ENCODE data around the gene JARID2. TPM values are rescaled to one million over a fixed set of nuclear protein-coding genes. Genes with fewer than 3 reads are reported as not detected.

The JARID2 gene
- polyA plus RNA-seq, 1 donor: 13.3 TPM

DNA sequence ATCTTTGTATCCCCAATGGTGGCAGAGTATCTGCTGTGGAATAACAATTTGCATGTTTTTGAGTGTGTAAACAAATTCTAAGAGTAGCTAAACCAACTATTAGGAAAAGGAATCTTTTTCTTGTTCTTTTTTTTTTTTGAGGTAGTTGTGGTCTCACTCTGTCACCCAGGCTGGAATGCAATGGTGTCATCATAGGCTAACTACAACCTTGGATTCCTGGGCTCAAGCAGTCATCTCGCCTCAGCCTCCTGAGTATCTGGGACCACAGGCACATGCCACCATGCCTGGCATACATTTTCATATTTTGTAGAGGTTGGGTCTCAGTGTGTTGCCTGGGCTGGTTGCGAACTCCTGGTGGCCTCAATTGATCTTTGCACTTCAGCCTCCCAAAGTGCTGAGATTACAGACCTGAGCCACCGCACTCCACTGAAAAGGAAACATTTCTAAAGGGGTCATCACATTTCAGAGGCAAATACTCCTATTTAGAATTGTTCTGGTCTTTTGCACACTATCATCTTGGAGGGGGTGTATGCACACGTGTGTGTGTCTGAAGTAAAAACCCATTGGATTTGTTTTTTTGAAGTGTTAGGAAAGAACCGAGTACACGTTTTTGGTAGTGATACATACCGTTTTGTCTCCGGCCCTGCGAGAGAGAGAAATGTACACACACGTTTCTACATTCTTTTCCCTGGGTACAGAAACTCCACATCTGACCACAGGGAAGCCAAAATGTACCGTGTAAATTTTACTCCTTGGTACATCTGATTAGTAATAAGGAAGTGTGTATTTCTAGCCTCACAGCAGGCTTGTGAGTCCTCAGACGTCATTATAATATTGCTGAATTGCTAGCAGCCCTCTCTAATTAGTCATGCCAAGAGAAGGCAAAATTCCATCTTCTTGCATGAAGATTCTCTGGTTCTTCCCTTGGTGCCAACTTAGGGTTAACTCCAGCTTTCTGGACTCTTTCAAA is 183.6 kb downstream of the JARID2 start:
- DNase-seq: no peak
- Histone ChIP-seq H3K27ac (ENCODE audit: low read length) (no peak overlapping the region), H3K4me3 (ENCODE audit: low read length) (no peak overlapping the region), H3K36me3 (ENCODE audit: control insufficient read depth, insufficient read depth, low read length) (no peaks in the 10 kb centered on the region), H3K27me3 (ENCODE audit: control insufficient read depth, insufficient read depth, low read length) (no peaks in the 10 kb centered on the region), H3K4me1 (ENCODE audit: control insufficient read depth, insufficient read depth, low read length) (peaks cover 13% of the 10 kb centered on the region), H3K9me3 (ENCODE audit: control insufficient read depth, low read depth, low read length) (no peaks in the 10 kb centered on the region)
- 60% methylated on average over 1 of the region's 12 CpGs for WGBS (ENCODE audit: insufficient coverage, low lambda C conversion rate)

DNA sequence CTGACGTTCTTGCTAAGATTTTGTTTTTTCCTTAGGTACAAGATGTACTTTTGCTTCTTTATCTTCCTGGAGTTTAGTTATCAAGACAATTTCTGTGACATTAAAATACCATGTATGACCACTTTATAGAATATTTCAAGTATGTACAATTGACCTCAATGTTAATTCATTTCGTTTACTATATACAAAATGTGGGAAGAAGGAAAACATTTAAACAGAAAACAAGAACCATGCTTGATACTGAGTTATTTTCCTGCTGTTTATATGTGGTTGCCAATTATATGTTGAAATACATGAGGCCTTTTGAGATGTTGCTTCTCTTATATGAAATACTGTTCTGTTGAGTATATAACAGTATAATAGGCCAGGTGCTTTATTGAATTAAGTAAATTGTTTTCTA is 184.3 kb downstream of the JARID2 start:
- Histone ChIP-seq H3K27me3 (ENCODE audit: control insufficient read depth, insufficient read depth, low read length) (no peaks in the 10 kb centered on the region), H3K27ac (ENCODE audit: low read length) (no peak overlapping the region), H3K4me3 (ENCODE audit: low read length) (no peak overlapping the region), H3K36me3 (ENCODE audit: control insufficient read depth, insufficient read depth, low read length) (no peaks in the 10 kb centered on the region), H3K4me1 (ENCODE audit: control insufficient read depth, insufficient read depth, low read length) (peaks cover 13% of the 10 kb centered on the region), H3K9me3 (ENCODE audit: control insufficient read depth, low read depth, low read length) (no peaks in the 10 kb centered on the region)
- no CpG with 5 or more reads among the region's 2 CpGs for WGBS (ENCODE audit: insufficient coverage, low lambda C conversion rate)
- no peak for DNase-seq

DNA sequence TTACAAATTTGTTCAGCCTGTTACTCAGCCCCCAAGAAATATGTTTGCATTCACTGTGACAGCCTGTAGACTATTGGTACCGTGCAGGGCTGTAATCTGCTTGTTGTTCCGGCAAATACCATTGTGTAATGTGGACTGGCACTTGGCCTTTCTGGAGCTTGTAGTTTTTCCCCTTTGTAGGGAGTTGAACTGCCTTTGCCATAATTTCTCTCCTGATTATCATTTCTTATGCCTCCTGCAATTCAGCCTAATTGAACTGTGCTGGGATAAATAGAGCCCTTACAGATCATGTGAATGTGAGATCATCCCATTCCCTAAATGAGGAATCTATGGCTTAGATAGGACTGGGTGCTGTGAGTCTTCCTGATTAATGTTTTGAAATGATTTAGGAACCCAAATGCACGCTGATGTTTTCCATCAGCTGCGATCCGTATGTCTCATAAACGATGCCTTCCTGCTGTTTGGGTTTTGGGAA is 185.1 kb downstream of the JARID2 start:
- H3K27ac ChIP-seq (ENCODE audit: low read length): peak overlapping the region; percentile 14
- H3K27me3 ChIP-seq (ENCODE audit: control insufficient read depth, insufficient read depth, low read length): no peaks in the 10 kb centered on the region
- no peak overlapping the region for H3K4me3 ChIP-seq (ENCODE audit: low read length)
- no peaks in the 10 kb centered on the region for H3K36me3 ChIP-seq (ENCODE audit: control insufficient read depth, insufficient read depth, low read length)
- no CpG with 5 or more reads among the region's 6 CpGs for WGBS (ENCODE audit: insufficient coverage, low lambda C conversion rate)
- peaks cover 13% of the 10 kb centered on the region for H3K4me1 ChIP-seq (ENCODE audit: control insufficient read depth, insufficient read depth, low read length)
- no peaks in the 10 kb centered on the region for H3K9me3 ChIP-seq (ENCODE audit: control insufficient read depth, low read depth, low read length)
- no peak for DNase-seq

DNA sequence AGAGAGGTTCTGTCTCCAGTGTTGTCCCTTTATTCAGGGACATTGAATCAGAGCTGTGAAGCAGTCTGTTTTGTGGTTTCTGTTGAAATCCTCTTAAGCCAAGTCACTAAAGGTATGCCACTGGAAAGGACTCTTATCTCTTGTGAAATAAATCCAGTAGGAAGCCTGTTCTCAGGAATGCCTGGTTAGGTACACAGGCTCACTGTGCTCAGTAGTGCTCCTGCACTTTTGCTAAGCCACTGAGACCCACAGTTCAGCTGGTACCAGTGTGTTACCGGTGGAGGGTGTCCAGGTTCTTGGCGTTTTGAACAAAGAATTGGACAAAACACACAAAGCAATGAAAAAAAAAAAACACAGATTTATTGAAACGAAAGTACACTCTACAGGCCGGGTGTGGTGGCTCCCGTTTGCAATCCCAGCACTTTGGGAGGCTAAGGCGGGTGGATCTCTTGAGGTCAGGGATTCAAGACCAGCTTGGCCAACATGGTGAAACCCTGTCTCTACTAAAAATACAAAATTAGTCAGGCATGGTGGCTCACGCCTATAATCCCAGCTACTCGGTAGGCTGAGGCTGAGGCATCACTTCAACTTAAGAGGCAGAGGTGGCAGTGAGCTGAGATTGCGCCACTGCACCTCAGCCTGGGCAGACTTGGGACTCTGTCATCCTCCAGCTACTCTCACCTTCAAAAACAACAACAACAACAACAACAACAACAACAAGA is 186.1 kb downstream of the JARID2 start:
- Histone ChIP-seq H3K9me3 (ENCODE audit: control insufficient read depth, low read depth, low read length) (no peaks in the 10 kb centered on the region), H3K4me1 (ENCODE audit: control insufficient read depth, insufficient read depth, low read length) (peaks cover 13% of the 10 kb centered on the region), H3K4me3 (ENCODE audit: low read length) (no peak overlapping the region), H3K36me3 (ENCODE audit: control insufficient read depth, insufficient read depth, low read length) (no peaks in the 10 kb centered on the region), H3K27me3 (ENCODE audit: control insufficient read depth, insufficient read depth, low read length) (no peaks in the 10 kb centered on the region), H3K27ac (ENCODE audit: low read length) (peak overlapping the region; percentile 14)
- peak; percentile 45 to 71 for DNase-seq
- 0% methylated on average over 1 of the region's 9 CpGs for WGBS (ENCODE audit: insufficient coverage, low lambda C conversion rate)

DNA sequence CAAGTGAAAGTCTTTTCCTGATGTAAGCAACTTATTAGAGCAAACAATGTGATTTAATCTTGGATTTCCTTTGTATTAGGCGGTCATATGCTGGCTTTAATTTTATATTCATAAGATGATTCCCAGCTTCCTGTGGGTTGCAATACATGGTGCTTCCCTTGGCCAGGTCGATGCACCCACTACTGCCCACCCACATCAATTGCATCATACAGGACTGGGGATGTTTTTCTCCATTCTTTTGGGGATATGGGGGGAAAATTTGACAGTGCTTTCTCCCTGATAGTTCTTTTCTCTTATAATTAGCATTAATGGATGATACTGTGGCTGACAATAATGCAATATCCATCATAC is 187.6 kb downstream of the JARID2 start:
- Histone ChIP-seq H3K9me3 (ENCODE audit: control insufficient read depth, low read depth, low read length) (no peaks in the 10 kb centered on the region), H3K27ac (ENCODE audit: low read length) (no peak overlapping the region), H3K4me1 (ENCODE audit: control insufficient read depth, insufficient read depth, low read length) (peaks cover 11% of the 10 kb centered on the region), H3K4me3 (ENCODE audit: low read length) (no peak overlapping the region), H3K36me3 (ENCODE audit: control insufficient read depth, insufficient read depth, low read length) (no peaks in the 10 kb centered on the region), H3K27me3 (ENCODE audit: control insufficient read depth, insufficient read depth, low read length) (no peaks in the 10 kb centered on the region)
- WGBS (ENCODE audit: insufficient coverage, low lambda C conversion rate): 67% methylated on average over 1 of the region's 2 CpGs
- DNase-seq: no peak

DNA sequence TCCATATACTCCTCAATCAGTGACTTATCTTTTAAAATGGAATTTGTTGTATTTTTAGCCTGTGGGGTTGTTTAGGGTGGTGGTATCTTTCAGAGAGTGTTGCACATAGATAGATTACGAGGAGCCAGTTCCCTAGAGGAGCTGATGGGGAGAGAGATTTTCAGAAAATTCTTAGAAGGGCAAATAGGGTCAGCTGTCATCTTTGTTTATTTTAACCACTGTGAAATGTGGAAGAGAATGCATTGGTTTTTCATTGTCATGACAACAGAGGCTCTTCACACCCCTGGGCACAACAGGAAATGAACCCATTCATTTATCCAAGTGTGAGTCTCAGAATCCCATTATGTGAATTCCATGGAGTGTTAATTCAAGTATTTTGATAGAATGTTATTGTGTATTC is 188.4 kb downstream of the JARID2 start:
- Histone ChIP-seq H3K27ac (ENCODE audit: low read length) (no peak overlapping the region), H3K4me3 (ENCODE audit: low read length) (no peak overlapping the region), H3K36me3 (ENCODE audit: control insufficient read depth, insufficient read depth, low read length) (no peaks in the 10 kb centered on the region), H3K9me3 (ENCODE audit: control insufficient read depth, low read depth, low read length) (no peaks in the 10 kb centered on the region), H3K27me3 (ENCODE audit: control insufficient read depth, insufficient read depth, low read length) (no peaks in the 10 kb centered on the region), H3K4me1 (ENCODE audit: control insufficient read depth, insufficient read depth, low read length) (peaks cover 9% of the 10 kb centered on the region)
- WGBS (ENCODE audit: insufficient coverage, low lambda C conversion rate): 100% methylated on average over 1 of the region's 1 CpG
- no peak for DNase-seq

DNA sequence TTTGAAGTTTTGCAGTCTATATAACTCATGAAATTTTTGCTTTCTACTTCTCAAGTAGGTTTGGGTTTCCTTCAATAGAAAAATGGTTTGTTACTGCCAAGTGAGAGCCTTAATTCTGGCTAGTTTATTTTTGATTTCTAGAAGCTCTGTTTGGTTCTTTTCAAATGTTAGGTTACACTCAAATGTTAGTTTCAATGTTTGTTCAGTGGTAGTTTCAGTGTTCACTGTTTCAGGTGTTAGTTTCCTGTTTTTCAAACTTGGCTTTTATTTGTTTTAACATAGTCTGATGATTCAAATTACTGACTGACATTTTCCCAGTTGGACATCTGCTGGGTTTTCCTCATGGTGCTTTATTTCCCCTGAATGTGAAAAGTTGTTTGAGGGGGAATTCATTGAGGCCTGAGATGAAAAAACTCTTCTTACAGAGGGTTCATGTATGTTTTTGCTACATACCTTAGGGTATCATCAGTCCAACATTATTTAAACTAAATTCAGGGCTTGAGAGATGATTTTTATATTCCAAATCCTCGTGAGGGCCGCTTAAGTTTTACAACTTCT is 189.0 kb downstream of the JARID2 start:
- H3K27me3 ChIP-seq (ENCODE audit: control insufficient read depth, insufficient read depth, low read length): no peaks in the 10 kb centered on the region
- WGBS (ENCODE audit: insufficient coverage, low lambda C conversion rate): no CpG with 5 or more reads among the region's 2 CpGs
- H3K36me3 ChIP-seq (ENCODE audit: control insufficient read depth, insufficient read depth, low read length): no peaks in the 10 kb centered on the region
- no peak overlapping the region for H3K4me3 ChIP-seq (ENCODE audit: low read length)
- peaks cover 6% of the 10 kb centered on the region for H3K4me1 ChIP-seq (ENCODE audit: control insufficient read depth, insufficient read depth, low read length)
- H3K9me3 ChIP-seq (ENCODE audit: control insufficient read depth, low read depth, low read length): no peaks in the 10 kb centered on the region
- no peak overlapping the region for H3K27ac ChIP-seq (ENCODE audit: low read length)
- DNase-seq: no peak

DNA sequence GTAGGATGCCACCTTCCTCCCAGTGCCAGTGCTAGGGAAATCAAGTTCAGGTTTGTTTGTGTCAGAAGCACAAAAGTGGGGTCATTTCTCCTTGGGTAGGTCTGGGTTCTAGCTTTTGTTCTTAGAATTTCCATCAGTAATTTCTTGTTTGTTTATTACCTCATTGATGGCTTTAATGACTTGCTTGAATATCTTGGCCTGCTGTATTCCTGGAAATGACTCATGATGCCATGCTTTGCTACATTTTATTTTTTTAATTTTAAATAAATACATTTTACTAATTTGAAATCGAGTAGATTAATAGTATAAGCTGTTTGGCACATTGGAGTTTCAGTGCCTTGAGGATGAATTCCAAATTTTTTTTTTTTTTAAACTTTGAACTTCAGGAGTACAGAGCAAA is 189.6 kb downstream of the JARID2 start:
- no peaks in the 10 kb centered on the region for H3K9me3 ChIP-seq (ENCODE audit: control insufficient read depth, low read depth, low read length)
- no peak overlapping the region for H3K4me3 ChIP-seq (ENCODE audit: low read length)
- no peak overlapping the region for H3K27ac ChIP-seq (ENCODE audit: low read length)
- H3K4me1 ChIP-seq (ENCODE audit: control insufficient read depth, insufficient read depth, low read length): peaks cover 6% of the 10 kb centered on the region
- no peak for DNase-seq
- no peaks in the 10 kb centered on the region for H3K36me3 ChIP-seq (ENCODE audit: control insufficient read depth, insufficient read depth, low read length)
- H3K27me3 ChIP-seq (ENCODE audit: control insufficient read depth, insufficient read depth, low read length): no peaks in the 10 kb centered on the region
- WGBS (ENCODE audit: insufficient coverage, low lambda C conversion rate): 83% methylated on average over 1 of the region's 1 CpG

DNA sequence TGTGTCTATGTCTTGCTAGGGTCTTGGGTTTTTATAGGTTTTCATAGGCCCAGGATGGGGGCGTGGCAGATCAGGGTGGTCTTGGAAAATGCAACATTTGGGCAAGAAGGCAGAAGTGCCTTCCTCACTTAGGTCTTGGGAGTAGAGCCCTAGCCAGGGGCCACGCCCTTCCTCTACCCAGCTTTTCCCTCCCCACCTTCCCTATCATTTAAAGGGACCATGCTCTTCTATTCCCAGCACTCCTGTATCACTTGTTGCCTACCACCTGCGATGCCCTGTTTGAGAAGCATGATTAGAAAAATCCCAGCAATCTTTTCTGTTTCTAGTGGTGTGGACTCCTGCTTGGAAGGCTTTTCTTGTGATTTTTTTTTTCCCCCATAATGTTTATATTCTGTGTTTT is 190.6 kb downstream of the JARID2 start:
- no peak for DNase-seq
- no peaks in the 10 kb centered on the region for H3K9me3 ChIP-seq (ENCODE audit: control insufficient read depth, low read depth, low read length)
- WGBS (ENCODE audit: insufficient coverage, low lambda C conversion rate): no CpG with 5 or more reads among the region's 3 CpGs
- peaks cover 6% of the 10 kb centered on the region for H3K4me1 ChIP-seq (ENCODE audit: control insufficient read depth, insufficient read depth, low read length)
- no peak overlapping the region for H3K27ac ChIP-seq (ENCODE audit: low read length)
- no peaks in the 10 kb centered on the region for H3K27me3 ChIP-seq (ENCODE audit: control insufficient read depth, insufficient read depth, low read length)
- no peaks in the 10 kb centered on the region for H3K36me3 ChIP-seq (ENCODE audit: control insufficient read depth, insufficient read depth, low read length)
- H3K4me3 ChIP-seq (ENCODE audit: low read length): no peak overlapping the region

DNA sequence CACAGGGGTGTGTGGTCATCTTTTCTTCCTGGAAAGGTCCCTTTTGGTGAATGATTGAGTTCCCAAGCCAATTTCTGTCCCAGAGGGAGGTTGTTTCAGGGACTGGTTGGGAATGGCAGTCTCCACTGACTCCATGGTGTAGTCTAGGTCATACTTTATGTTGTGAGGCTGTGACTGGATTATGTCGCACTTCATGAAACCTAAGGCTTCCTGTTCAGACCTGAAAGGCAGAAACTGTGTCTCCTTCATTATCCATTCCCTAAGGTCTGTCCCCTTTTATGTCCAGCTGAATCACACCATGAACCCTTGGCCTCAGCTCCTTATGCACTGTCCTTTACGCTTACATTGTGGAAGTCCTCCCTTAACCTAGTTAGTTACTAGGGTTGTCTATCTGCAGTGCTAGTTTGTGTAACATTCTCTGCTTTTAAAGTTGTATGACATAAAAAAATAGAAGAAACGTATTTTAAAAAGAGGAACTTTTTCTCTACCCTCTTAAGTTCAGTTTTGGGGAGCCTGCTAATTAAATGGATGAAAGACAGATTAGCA is 191.3 kb downstream of the JARID2 start:
- 100% methylated on average over 1 of the region's 3 CpGs for WGBS (ENCODE audit: insufficient coverage, low lambda C conversion rate)
- H3K4me3 ChIP-seq (ENCODE audit: low read length): no peak overlapping the region
- H3K27me3 ChIP-seq (ENCODE audit: control insufficient read depth, insufficient read depth, low read length): no peaks in the 10 kb centered on the region
- peaks cover 3% of the 10 kb centered on the region for H3K4me1 ChIP-seq (ENCODE audit: control insufficient read depth, insufficient read depth, low read length)
- H3K9me3 ChIP-seq (ENCODE audit: control insufficient read depth, low read depth, low read length): no peaks in the 10 kb centered on the region
- no peaks in the 10 kb centered on the region for H3K36me3 ChIP-seq (ENCODE audit: control insufficient read depth, insufficient read depth, low read length)
- no peak for DNase-seq
- H3K27ac ChIP-seq (ENCODE audit: low read length): no peak overlapping the region
